Nephron (organoid): Measurements from ENCODE around the gene ZNF555.
"Not testable (repeated sequence)": the region's sequence is repeated elsewhere in the genome, so short reads cannot be mapped to it uniquely, and the experiment has no call there.

ENCODE experiments used
- H3K27ac Mint-ChIP-seq, 3 experiments: 2 replicates each; pipeline ENCODE4 v1.8.0; 2020; ENCODE audit warnings: mixed read lengths in 3 of 3, mild to moderate bottlenecking in 2 of 3, moderate library complexity in 1 of 3
- H3K27me3 Mint-ChIP-seq: 2 replicates; pipeline ENCODE4 v1.8.0; 2021; ENCODE audit warnings: low read depth, mild to moderate bottlenecking, moderate library complexity, mixed read lengths
- H3K36me3 Mint-ChIP-seq: 2 replicates; pipeline ENCODE4 v1.8.0; 2020; ENCODE audit warnings: low read depth, mixed read lengths
- H3K4me1 Mint-ChIP-seq: 2 replicates; pipeline ENCODE4 v1.8.0; 2020; ENCODE audit warnings: mixed read lengths
- H3K4me3 Mint-ChIP-seq, 3 experiments: 2 replicates each; pipeline ENCODE4 v1.8.0; 2020; ENCODE audit warnings: mild to moderate bottlenecking in 3 of 3, mixed read lengths in 3 of 3, moderate library complexity in 2 of 3
- H3K9me3 Mint-ChIP-seq: 2 replicates; pipeline ENCODE4 v1.8.0; 2020; ENCODE audit warnings: mixed read lengths
- TF ChIP-seq, protein P1 (sequence below), 3 experiments: fragments of 200-600 bp; sonication (generic); IDR thresholded peaks; one replicate each; pipeline ENCODE4 v1.5.0; 2021; ENCODE audit warnings: antibody characterized with exemption in 3 of 3; ENCODE audit not compliant: unreplicated experiment in 3 of 3

ZNF555 gene

DNA sequence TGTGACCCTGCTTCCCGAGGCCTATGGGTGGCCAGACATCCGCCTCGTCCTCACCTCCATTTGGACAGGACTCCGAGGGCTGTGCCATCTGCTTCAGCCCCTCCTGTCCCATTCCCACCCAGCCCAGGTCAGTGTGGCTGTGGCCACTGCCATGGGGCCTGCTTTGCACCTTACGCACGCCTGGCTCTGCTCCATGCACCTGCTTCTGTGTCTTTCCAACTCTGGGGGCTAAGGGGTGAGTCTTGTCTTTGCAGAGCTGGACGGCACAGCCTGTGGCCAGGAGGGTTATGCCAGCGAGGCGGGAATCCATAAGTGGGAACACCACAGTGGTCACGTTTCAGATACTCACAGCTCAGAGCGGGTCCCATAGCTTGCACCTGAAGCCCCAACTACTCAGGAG lies 26.8 kb upstream of the ZNF555 start:
- Mint-ChIP-seq H3K9me3 (no peaks in the 10 kb centered on the region), H3K27ac (no peak overlapping the region), H3K4me3 (no peak overlapping the region), H3K36me3 (peaks cover 5% of the 10 kb centered on the region), H3K27me3 (no peaks in the 10 kb centered on the region), H3K4me1 (no peaks in the 10 kb centered on the region)
- TF ChIP-seq, protein P1, sequence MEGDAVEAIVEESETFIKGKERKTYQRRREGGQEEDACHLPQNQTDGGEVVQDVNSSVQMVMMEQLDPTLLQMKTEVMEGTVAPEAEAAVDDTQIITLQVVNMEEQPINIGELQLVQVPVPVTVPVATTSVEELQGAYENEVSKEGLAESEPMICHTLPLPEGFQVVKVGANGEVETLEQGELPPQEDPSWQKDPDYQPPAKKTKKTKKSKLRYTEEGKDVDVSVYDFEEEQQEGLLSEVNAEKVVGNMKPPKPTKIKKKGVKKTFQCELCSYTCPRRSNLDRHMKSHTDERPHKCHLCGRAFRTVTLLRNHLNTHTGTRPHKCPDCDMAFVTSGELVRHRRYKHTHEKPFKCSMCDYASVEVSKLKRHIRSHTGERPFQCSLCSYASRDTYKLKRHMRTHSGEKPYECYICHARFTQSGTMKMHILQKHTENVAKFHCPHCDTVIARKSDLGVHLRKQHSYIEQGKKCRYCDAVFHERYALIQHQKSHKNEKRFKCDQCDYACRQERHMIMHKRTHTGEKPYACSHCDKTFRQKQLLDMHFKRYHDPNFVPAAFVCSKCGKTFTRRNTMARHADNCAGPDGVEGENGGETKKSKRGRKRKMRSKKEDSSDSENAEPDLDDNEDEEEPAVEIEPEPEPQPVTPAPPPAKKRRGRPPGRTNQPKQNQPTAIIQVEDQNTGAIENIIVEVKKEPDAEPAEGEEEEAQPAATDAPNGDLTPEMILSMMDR (IDR thresholded peaks at IDR 0.05; ENCODE audit: unreplicated experiment in 3 of 3), result no peak

DNA sequence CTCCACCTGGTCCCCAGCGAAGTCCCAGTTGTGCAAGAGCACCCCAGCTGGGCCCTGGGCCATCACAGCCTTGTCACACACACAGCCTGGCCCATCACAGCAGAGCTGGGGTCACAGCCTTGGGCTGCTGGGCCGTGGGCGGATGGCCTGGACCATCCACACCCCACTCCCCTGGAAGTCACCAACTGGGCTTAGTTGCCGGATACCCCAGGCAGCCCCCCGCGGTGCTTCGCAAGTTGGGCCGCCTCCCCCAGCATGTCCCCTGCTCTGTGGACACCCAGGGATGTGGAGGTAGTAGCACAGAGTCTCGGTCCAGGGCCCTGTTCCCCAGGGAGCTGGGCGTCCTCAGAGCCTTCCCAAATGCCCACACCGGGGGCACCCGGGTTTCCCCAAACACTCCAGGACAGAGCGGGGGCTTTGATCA lies 26.1 kb upstream of the ZNF555 start:
- H3K36me3 Mint-ChIP-seq, result peaks cover 3% of the 10 kb centered on the region
- H3K9me3 Mint-ChIP-seq, result no peaks in the 10 kb centered on the region
- no peaks in the 10 kb centered on the region for H3K27me3 Mint-ChIP-seq
- no peak overlapping the region for H3K27ac Mint-ChIP-seq
- H3K4me3 Mint-ChIP-seq, result no peak overlapping the region
- H3K4me1 Mint-ChIP-seq, result no peaks in the 10 kb centered on the region
- TF ChIP-seq, protein P1 (IDR thresholded peaks at IDR 0.05; ENCODE audit: unreplicated experiment in 3 of 3), result no peak

DNA sequence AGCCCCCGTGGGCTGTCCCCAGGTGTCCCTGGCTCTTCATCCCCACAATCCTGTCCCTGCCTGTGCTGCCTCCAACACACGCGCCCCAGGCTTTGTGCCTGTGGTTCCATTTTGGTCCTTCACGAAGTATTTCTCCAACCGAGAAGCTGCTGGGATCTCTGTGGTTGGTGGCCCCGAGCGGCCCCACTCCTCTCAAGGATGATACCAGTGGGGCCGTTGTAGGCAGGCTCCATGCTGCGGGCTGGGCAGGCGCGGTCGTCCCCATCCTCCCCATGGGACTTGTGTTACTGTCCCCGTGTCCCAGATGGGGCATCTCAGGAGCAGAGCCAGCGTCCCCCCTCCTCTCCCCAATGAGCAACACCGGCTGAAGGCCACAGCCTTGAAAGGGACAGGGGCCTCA lies 25.4 kb upstream of the ZNF555 start:
- peaks cover 3% of the 10 kb centered on the region for H3K36me3 Mint-ChIP-seq
- no peaks in the 10 kb centered on the region for H3K27me3 Mint-ChIP-seq
- no peak overlapping the region for H3K27ac Mint-ChIP-seq
- TF ChIP-seq, protein P1 (IDR thresholded peaks at IDR 0.05; ENCODE audit: unreplicated experiment in 3 of 3), result no peak
- no peaks in the 10 kb centered on the region for H3K9me3 Mint-ChIP-seq
- no peak overlapping the region for H3K4me3 Mint-ChIP-seq
- no peaks in the 10 kb centered on the region for H3K4me1 Mint-ChIP-seq

DNA sequence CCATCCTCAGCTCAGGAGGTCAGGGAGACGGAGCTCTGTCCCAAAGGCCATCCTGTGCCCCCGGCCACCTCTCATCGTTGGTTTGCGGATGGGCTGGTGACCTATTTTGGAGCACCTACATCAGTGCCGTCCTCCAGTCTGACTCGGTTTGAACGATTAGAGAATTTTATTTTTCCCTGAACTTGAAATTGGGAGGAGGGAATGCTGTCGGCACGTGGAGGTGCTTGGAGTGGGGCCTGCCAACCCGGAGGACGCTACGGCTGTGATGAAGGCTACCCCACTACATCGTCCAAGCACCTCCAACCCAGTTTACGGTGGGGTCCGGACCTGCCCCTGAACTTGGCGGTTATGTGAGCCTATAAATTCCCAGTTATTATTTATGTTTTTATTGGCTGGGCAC lies 24.6 kb upstream of the ZNF555 start:
- no peaks in the 10 kb centered on the region for H3K4me1 Mint-ChIP-seq
- H3K36me3 Mint-ChIP-seq, result peaks cover 3% of the 10 kb centered on the region
- no peaks in the 10 kb centered on the region for H3K27me3 Mint-ChIP-seq
- TF ChIP-seq, protein P1 (IDR thresholded peaks at IDR 0.05; ENCODE audit: unreplicated experiment in 3 of 3), result no peak
- H3K4me3 Mint-ChIP-seq, result no peak overlapping the region
- H3K27ac Mint-ChIP-seq, result no peak overlapping the region
- no peaks in the 10 kb centered on the region for H3K9me3 Mint-ChIP-seq

DNA sequence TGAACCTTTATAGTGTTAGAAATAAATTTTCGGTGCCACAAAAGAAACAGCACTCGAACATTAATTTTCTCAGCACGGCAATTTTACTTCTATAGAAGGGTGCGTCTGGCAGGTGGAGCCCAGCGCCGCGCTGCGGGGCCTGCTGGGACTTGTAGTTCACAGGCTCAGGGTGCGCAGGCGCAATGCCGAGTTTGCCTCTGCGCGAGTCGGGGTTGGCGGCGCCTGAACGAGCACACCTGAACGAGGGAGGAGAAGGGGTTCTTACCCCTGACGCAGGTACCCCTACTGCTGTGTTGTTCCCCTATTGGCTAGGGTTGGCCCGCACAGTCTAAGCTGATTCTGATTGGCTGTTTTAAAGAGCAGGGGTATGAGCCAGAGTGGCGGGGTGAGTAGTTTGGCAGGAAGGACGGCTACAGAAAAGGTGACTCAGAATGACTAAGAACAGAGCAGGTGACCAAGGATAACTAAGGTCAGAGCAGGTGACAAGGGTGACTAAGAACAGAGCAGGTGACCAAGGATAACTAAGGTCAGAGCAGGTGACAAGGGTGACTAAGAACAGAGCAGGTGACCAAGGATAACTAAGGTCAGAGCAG lies 23.9 kb upstream of the ZNF555 start:
- H3K27me3 Mint-ChIP-seq, H3K4me1 Mint-ChIP-seq, H3K9me3 Mint-ChIP-seq, H3K36me3 Mint-ChIP-seq, H3K27ac Mint-ChIP-seq: not testable (repeated sequence)
- H3K4me3 Mint-ChIP-seq, result peak overlapping the region; percentile 60 to 81 (median 76)

DNA sequence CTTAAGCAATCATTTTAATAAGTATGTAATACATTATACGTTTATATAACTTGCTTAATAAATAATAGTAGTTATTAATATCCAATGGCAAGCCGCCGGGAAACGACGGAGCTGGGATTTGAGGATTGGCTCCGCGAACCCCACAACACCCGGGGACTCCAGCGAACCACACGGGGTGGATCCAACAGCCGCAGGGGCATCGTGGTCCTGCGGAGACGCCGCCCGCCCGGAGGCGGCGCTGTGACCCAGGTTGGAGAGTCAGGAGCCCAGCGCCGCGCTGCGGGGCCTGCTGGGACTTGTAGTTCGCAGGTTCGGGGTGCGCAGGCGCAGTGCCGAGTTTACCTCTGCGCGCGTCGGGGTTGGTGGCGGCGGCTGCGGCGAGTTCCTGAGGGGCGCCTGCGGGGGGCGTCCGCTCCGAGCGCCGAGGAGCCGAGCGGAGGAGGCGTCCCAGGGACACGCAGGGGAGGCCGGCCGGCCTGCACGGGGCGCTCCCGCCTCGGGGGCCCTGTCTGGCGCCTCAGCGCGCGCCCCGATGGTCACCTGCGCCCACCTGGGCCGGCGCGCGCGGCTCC lies 21.6 kb upstream of the ZNF555 start, which contains the start of gene ZNF554:
TSS of gene ZNF554 (plus strand) at position 329 of the 572 bp plus-strand sequence. CDS start at position 533, 204 bp downstream.
- Mint-ChIP-seq H3K27me3 (no peaks in the 10 kb centered on the region), H3K27ac (peak within 1 kb of the TSS in 1 of 3 experiments; percentile 43), H3K36me3 (peaks cover 23% of the 10 kb centered on the region), H3K9me3 (peaks cover 3% of the 10 kb centered on the region), H3K4me1 (no peaks in the 10 kb centered on the region), H3K4me3 (peak within 1 kb of the TSS; percentile 92 to 96 (median 94))
- TF ChIP-seq, protein P1 (IDR thresholded peaks at IDR 0.05; ENCODE audit: unreplicated experiment in 3 of 3), result peak; percentile 95 to 98 (median 96)
